HCT116 (cell line): ENCODE measurements around the gene SMOC1. TPM values are rescaled to one million over a fixed set of nuclear protein-coding genes. Genes with fewer than 3 reads are reported as not detected.
A peak's percentile ranks its signal among the peaks of the same experiment; 100 is the strongest.

Experiments used
- ATAC-seq: fragments of 200-7000 bp; cut with Tn5 transposase; 2 replicates; pipeline ENCODE4 v1.9.1; 2020; ENCODE audit warnings: mild to moderate bottlenecking, moderate library complexity
- BruUV-seq: library from RNA; stranded (reverse); fragments of 400-500 nt; replicated peaks from 2 replicates; lab custom pipeline; 2021; lab: Mats Ljungman, UMichigan
- CTCF ChIA-PET: fragments of 300-600 bp; sonication (Branson Sonifier 250); formaldehyde crosslinking; loops from one replicate; lab custom pipeline; 2021; ENCODE audit warnings: antibody characterized with exemption; lab: Charles Lee
- POLR2A ChIA-PET: fragments of 300-600, 350-600 bp; sonication (Branson Sonifier 250); formaldehyde crosslinking; loops from one replicate; lab custom pipeline; 2021; ENCODE audit warnings: antibody characterized with exemption; lab: Charles Lee
- RAD21 ChIA-PET, 2 experiments: fragments of 300-600 bp; sonication (Branson Sonifier 250); formaldehyde crosslinking; loops; one replicate each; lab custom pipeline; 2023; ENCODE audit warnings: low total read pairs in 2 of 2; ENCODE audit not compliant: uncharacterized antibody in 2 of 2, unreplicated experiment in 2 of 2, low non-redundant PET in 1 of 2; lab: Charles Lee
- DNase-seq: peaks from one replicate; pipeline ENCODE4 v3.0.0-alpha.2; 2010; ENCODE audit warnings: low read depth, low spot score
- H2AFZ ChIP-seq: fragments of 200-600 bp; shearing (Covaris generic), sonication (generic); 2 replicates; pipeline ENCODE4 v1.6.1; 2017; ENCODE audit warnings: low read depth, mixed run types, mixed read lengths, antibody characterized with exemption, low read length; ENCODE audit not compliant: poor library complexity, severe bottlenecking
- H3K27ac ChIP-seq: 2 replicates; pipeline ENCODE4 v1.5.1; 2012; ENCODE audit warnings: low read depth, low read length
- H3K27me3 ChIP-seq: fragments of 200-600 bp; sonication (generic); 2 replicates; pipeline ENCODE4 v1.6.1; 2016; ENCODE audit warnings: mixed run types, low read length, mixed read lengths; ENCODE audit not compliant: insufficient read depth
- H3K36me3 ChIP-seq, 2 experiments: fragments of 200-500 bp in 1 of 2; fragments of 200-600 bp in 1 of 2; sonication (Bioruptor generic) in 1 of 2; sonication (generic) in 1 of 2; 2 replicates each; pipeline versions ENCODE4 v1.5.1 to v1.6.1; 2014 to 2016; ENCODE audit warnings: low read length in 2 of 2, inconsistent platforms in 1 of 2, mixed read lengths in 1 of 2, mixed run types in 1 of 2; ENCODE audit not compliant: insufficient read depth in 2 of 2, control insufficient read depth in 1 of 2
- H3K4me1 ChIP-seq, 2 experiments: fragments of 200-600 bp in 1 of 2; sonication (generic) in 1 of 2; 2 replicates each; pipeline versions ENCODE4 v1.5.1 to v1.6.1; 2012 to 2017; ENCODE audit warnings: low read length in 2 of 2, inconsistent platforms in 1 of 2, mild to moderate bottlenecking in 1 of 2, mixed read lengths in 1 of 2, mixed run types in 1 of 2, moderate library complexity in 1 of 2; ENCODE audit not compliant: insufficient read depth in 2 of 2, control insufficient read depth in 1 of 2
- H3K4me2 ChIP-seq: fragments of 200-600 bp; sonication (generic); 2 replicates; pipeline ENCODE4 v1.6.1; 2017; ENCODE audit warnings: mixed run types, low read length, mixed read lengths
- H3K4me3 ChIP-seq, 2 experiments: fragments of 200-600 bp in 1 of 2; sonication (generic) in 1 of 2; replicated peaks in 1 of 2; 2 replicates each; pipeline ENCODE4 v1.5.1; 2011 to 2016; ENCODE audit warnings: low read length in 2 of 2, control low read depth in 1 of 2, low read depth in 1 of 2, mild to moderate bottlenecking in 1 of 2, mixed read lengths in 1 of 2, mixed run types in 1 of 2
- H3K79me2 ChIP-seq: fragments of 200-600 bp; sonication (generic); 2 replicates; pipeline ENCODE4 v1.6.1; 2017; ENCODE audit warnings: mild to moderate bottlenecking, mixed run types, low read length, moderate library complexity, mixed read lengths; ENCODE audit not compliant: insufficient read depth
- H3K9ac ChIP-seq: fragments of 200-600 bp; sonication (generic); 2 replicates; pipeline ENCODE4 v1.6.1; 2016; ENCODE audit warnings: low read length, mixed read lengths
- H3K9me2 ChIP-seq: fragments of 200-600 bp; sonication (generic), shearing (Covaris generic); 2 replicates; pipeline ENCODE4 v1.6.1; 2017; ENCODE audit warnings: mixed run types, mild to moderate bottlenecking, moderate library complexity; ENCODE audit not compliant: insufficient read depth
- H3K9me3 ChIP-seq, 2 experiments: fragments of 200-500 bp in 1 of 2; fragments of 200-600 bp in 1 of 2; sonication (Bioruptor generic) in 1 of 2; sonication (generic) in 1 of 2; 2 replicates each; pipeline ENCODE4 v1.6.1; 2014 to 2017; ENCODE audit warnings: low read length in 2 of 2, mixed read lengths in 2 of 2, inconsistent platforms in 1 of 2, low read depth in 1 of 2, mild to moderate bottlenecking in 1 of 2, mixed run types in 1 of 2, moderate library complexity in 1 of 2; ENCODE audit not compliant: control insufficient read depth in 1 of 2, insufficient read depth in 1 of 2
- H4K20me1 ChIP-seq: fragments of 200-600 bp; sonication (generic), shearing (Covaris generic); 2 replicates; pipeline ENCODE4 v1.6.1; 2017; ENCODE audit warnings: mixed run types, mild to moderate bottlenecking, moderate library complexity; ENCODE audit not compliant: insufficient read depth
- CBX3 ChIP-seq: IDR thresholded peaks from 2 replicates; pipeline ENCODE4 v1.6.1; 2012; ENCODE audit warnings: low read depth
- CTCF ChIP-seq, 3 experiments: fragments of 200-600 bp in 1 of 3; sonication (generic) in 1 of 3; IDR thresholded peaks in 2 of 3; conservative IDR thresholded peaks in 1 of 3; 2 replicates each; pipeline ENCODE4 v1.5.1; 2012 to 2017; ENCODE audit warnings: low read depth in 2 of 3, low read length in 2 of 3, antibody characterized with exemption in 1 of 3, borderline replicate concordance in 1 of 3, control low read depth in 1 of 3, mild to moderate bottlenecking in 1 of 3, mixed read lengths in 1 of 3, mixed run types in 1 of 3, moderate library complexity in 1 of 3; ENCODE audit not compliant: insufficient read depth in 1 of 3
- EZH2 ChIP-seq: fragments of 200-600 bp; sonication (generic); IDR thresholded peaks from 2 replicates; pipeline ENCODE4 v1.6.1; 2017; ENCODE audit warnings: antibody characterized with exemption, mixed run types
- FOSL1 ChIP-seq: IDR thresholded peaks from 2 replicates; pipeline ENCODE4 v1.6.1; 2012; ENCODE audit warnings: low read depth
- JUND ChIP-seq: IDR thresholded peaks from 2 replicates; pipeline ENCODE4 v1.6.1; 2012
- MAX ChIP-seq: IDR thresholded peaks from 2 replicates; pipeline ENCODE4 v1.6.1; 2012
- POLR2AphosphoS5 ChIP-seq: IDR thresholded peaks from 2 replicates; pipeline ENCODE4 v1.6.1; 2011; ENCODE audit warnings: mild to moderate bottlenecking, low read depth, low read length, moderate library complexity
- RAD21 ChIP-seq: IDR thresholded peaks from 2 replicates; pipeline ENCODE4 v1.6.1; 2012; ENCODE audit warnings: low read depth, mild to moderate bottlenecking
- SP1 ChIP-seq: IDR thresholded peaks from 2 replicates; pipeline ENCODE4 v1.6.1; 2012; ENCODE audit warnings: low read depth
- SRF ChIP-seq: IDR thresholded peaks from 2 replicates; pipeline ENCODE4 v1.6.1; 2012; ENCODE audit warnings: low read depth
- TCF7L2 ChIP-seq: IDR thresholded peaks from 2 replicates; pipeline ENCODE4 v1.7.0; 2011; ENCODE audit warnings: borderline replicate concordance, inconsistent platforms; ENCODE audit not compliant: insufficient read depth, insufficient read length; ENCODE audit errors: extremely low read depth
- ZFX ChIP-seq: fragments of 450-650 bp; IDR thresholded peaks from 2 replicates; pipeline ENCODE4 v1.6.1; 2017
- intact Hi-C: fragments of 100-400 bp; cut with micrococcal nuclease; formaldehyde crosslinking; loops from 2 replicates; pipeline ENCODE4 v1.10.0; 2022
- total RNA-seq: library from RNA; stranded (reverse); gene quantifications from one replicate; pipeline ENCODE4 v1.2.1, GENCODE V29; 2021; ENCODE audit not compliant: unreplicated experiment

SMOC1 gene
- total RNA-seq, 1 experiment from 2014 or later, result not detected

- DNase-seq (no peak), ATAC-seq (no peak)
- no peaks in the 10 kb centered on the region for H4K20me1 ChIP-seq
- H3K4me3 ChIP-seq, result no peak overlapping the region
- H3K4me1 ChIP-seq, result no peaks in the 10 kb centered on the region
- no peak overlapping the region for H3K27ac ChIP-seq
- H3K27me3 ChIP-seq, result peaks cover 5% of the 10 kb centered on the region; the same call in 1 of the 2 replicates
- no peak overlapping the region for H3K9ac ChIP-seq
- CTCF ChIA-PET, result no interaction called here
- H2AFZ ChIP-seq, result no peak overlapping the region
- H3K36me3 ChIP-seq, result no peaks in the 10 kb centered on the region
- RAD21 ChIA-PET, result no interaction called here
- 0 out of 4 replicates have a peak, but pooled peaks cover 3 to 5% of the 10 kb centered on the region in 2 experiments for H3K9me3 ChIP-seq
- no peaks in the 10 kb centered on the region for H3K79me2 ChIP-seq
- H3K4me2 ChIP-seq, result no peak overlapping the region
- TF ChIP-seq EZH2 (no peak), RAD21 (0 out of 2 replicates have a peak, but pooled peaks have one; percentile 21), ZFX (no peak), POLR2AphosphoS5 (no peak)
- intact Hi-C loops, result no loop called here
- POLR2A ChIA-PET, result no interaction called here
- no TSS peak for BruUV-seq
- H3K9me2 ChIP-seq, result no peaks in the 10 kb centered on the region
Observed at GRCh38 chr14:69863083-69863482, 16.1 kb upstream of the SMOC1 start.

DNA sequence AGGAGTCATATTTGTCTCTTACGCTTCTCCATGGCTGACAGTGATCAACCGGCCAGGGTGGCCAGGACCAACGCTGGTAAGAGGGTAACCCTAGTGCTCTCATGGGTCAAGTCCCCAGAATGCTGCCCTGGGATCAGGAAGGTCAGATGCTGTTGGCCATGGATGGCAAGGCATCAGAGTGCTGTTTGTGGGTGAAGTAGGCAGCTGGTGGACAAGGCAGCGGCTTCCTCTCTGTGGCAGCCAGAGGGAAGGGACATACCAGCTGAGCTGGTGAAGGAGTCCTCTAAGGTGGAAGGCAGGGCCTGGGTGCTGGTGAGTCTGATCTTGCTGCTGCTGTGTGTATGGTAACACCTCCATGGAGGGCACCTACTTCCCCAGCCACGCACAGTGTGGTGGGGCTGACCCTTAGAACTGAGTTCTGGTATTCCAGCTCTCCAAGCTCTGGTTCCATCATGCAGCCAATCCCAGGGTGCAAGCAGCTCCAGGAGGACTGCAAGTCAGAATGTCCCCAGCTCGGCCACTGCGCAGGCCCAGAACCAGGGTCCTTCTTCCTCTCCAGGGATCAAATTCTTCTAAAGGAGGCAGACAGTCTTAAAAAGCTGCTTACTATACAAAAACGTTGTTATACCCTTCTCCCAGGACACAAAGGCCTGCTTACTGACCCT, 13.4 kb upstream of the SMOC1 start:
- H3K9ac ChIP-seq, result no peak overlapping the region
- RAD21 ChIA-PET, result no interaction called here
- DNase-seq (no peak), ATAC-seq (no peak)
- 0 out of 4 replicates have a peak, but pooled peaks cover 3 to 5% of the 10 kb centered on the region in 2 experiments for H3K9me3 ChIP-seq
- no TSS peak for BruUV-seq
- CTCF ChIA-PET, result no interaction called here
- no peaks in the 10 kb centered on the region for H3K9me2 ChIP-seq
- no peak overlapping the region for H2AFZ ChIP-seq
- H3K4me3 ChIP-seq, result no peak overlapping the region
- TF ChIP-seq EZH2, result no peak
- no peak for TF ChIP-seq POLR2AphosphoS5
- no peak for TF ChIP-seq RAD21
- TF ChIP-seq FOSL1, result no peak
- TF ChIP-seq CBX3, result no peak
- TF ChIP-seq MAX, result no peak
- no peak for TF ChIP-seq SRF
- no peak for TF ChIP-seq CTCF (IDR thresholded peaks at IDR 0.05 in 2 of 3, conservative IDR thresholded peaks at IDR 0.05 in 1 of 3; ENCODE audit: borderline replicate concordance in 1 of 3, insufficient read depth in 1 of 3, low read depth in 2 of 3, low read length in 2 of 3)
- no peak for TF ChIP-seq JUND
- no peak for TF ChIP-seq SP1
- TF ChIP-seq TCF7L2, result no peak
- intact Hi-C loops, result no loop called here
- no peaks in the 10 kb centered on the region for H3K4me1 ChIP-seq
- no peaks in the 10 kb centered on the region for H3K79me2 ChIP-seq
- no peak overlapping the region for H3K4me2 ChIP-seq
- POLR2A ChIA-PET, result no interaction called here
- H3K27ac ChIP-seq, result no peak overlapping the region
- H3K27me3 ChIP-seq, result 0 out of 2 replicates have a peak, but pooled peaks cover 5% of the 10 kb centered on the region
- H4K20me1 ChIP-seq, result no peaks in the 10 kb centered on the region
- no peaks in the 10 kb centered on the region for H3K36me3 ChIP-seq
